ENCODE measurements around the gene ST6GALNAC5. TPM values are rescaled to one million over a fixed set of nuclear protein-coding genes. Genes with fewer than 3 reads are reported as not detected.

Gene ST6GALNAC5
- total RNA-seq, 1 donor from 2014 or later = 32.9 TPM

DNA sequence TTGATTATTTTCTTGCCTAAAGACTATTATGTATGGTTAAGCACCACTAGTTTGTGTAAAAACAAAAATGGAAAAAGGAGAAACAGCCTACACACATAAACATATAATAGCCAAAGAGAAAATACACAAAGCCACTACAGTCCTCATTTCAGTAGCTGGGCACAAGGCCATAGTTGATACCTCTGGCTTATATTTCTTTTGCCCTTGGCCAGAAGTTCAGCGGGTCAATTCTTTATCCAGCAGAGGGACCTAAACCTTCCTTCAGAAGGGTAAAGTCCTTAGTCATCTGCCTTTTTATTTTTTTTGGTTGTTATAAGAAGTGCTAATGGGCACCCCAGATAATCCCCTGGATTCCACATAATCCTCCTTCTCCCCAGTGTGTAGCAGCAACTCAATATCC, 217.8 kb downstream of the ST6GALNAC5 start:
- H3K4me1 ChIP-seq = no peaks in the 10 kb centered on the region

GRCh38 chr1:77089756-77090155, 222.5 kb downstream of the ST6GALNAC5 start:
- H3K4me1 ChIP-seq = no peaks in the 10 kb centered on the region
- H3K9me3 ChIP-seq = no peaks in the 10 kb centered on the region
- H3K4me3 ChIP-seq = no peak overlapping the region
- DNase-seq (ENCODE audit: low spot score in 2 of 2) = no peak
- H3K36me3 ChIP-seq = no peaks in the 10 kb centered on the region
- intact Hi-C loops (cut with DNase I) = no loop called here
- H3K27ac ChIP-seq = no peak overlapping the region
- no peaks in the 10 kb centered on the region for H3K27me3 ChIP-seq
- TF ChIP-seq, protein P1, sequence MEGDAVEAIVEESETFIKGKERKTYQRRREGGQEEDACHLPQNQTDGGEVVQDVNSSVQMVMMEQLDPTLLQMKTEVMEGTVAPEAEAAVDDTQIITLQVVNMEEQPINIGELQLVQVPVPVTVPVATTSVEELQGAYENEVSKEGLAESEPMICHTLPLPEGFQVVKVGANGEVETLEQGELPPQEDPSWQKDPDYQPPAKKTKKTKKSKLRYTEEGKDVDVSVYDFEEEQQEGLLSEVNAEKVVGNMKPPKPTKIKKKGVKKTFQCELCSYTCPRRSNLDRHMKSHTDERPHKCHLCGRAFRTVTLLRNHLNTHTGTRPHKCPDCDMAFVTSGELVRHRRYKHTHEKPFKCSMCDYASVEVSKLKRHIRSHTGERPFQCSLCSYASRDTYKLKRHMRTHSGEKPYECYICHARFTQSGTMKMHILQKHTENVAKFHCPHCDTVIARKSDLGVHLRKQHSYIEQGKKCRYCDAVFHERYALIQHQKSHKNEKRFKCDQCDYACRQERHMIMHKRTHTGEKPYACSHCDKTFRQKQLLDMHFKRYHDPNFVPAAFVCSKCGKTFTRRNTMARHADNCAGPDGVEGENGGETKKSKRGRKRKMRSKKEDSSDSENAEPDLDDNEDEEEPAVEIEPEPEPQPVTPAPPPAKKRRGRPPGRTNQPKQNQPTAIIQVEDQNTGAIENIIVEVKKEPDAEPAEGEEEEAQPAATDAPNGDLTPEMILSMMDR (IDR thresholded peaks at IDR 0.05) = no peak

More for the DNA sequence above, 217.8 kb downstream of the ST6GALNAC5 start:
- Histone ChIP-seq H3K27ac (no peak overlapping the region), H3K9me3 (no peaks in the 10 kb centered on the region), H3K36me3 (no peaks in the 10 kb centered on the region), H3K27me3 (no peaks in the 10 kb centered on the region), H3K4me3 (no peak overlapping the region)
- DNase-seq (ENCODE audit: low spot score in 2 of 2) = no peak
- intact Hi-C loops (cut with DNase I) = no loop called here
- TF ChIP-seq, protein P1 (IDR thresholded peaks at IDR 0.05) = no peak

GRCh38 chr1:77095236-77095635, 228.0 kb downstream of the ST6GALNAC5 start:
- no peaks in the 10 kb centered on the region for H3K4me1 ChIP-seq
- intact Hi-C loops (cut with DNase I) = no loop called here
- no peaks in the 10 kb centered on the region for H3K9me3 ChIP-seq
- H3K27ac ChIP-seq = no peak overlapping the region
- H3K4me3 ChIP-seq = no peak overlapping the region
- TF ChIP-seq, protein P1 (IDR thresholded peaks at IDR 0.05) = no peak
- no peak for DNase-seq (ENCODE audit: low spot score in 2 of 2)
- H3K27me3 ChIP-seq = no peaks in the 10 kb centered on the region
- no peaks in the 10 kb centered on the region for H3K36me3 ChIP-seq

GRCh38 chr1:77096496-77097255, 229.4 kb downstream of the ST6GALNAC5 start:
- Histone ChIP-seq H3K27me3 (no peaks in the 10 kb centered on the region), H3K9me3 (no peaks in the 10 kb centered on the region), H3K36me3 (no peaks in the 10 kb centered on the region), H3K4me3 (no peak overlapping the region), H3K27ac (no peak overlapping the region), H3K4me1 (no peaks in the 10 kb centered on the region)
- TF ChIP-seq, protein P1 (IDR thresholded peaks at IDR 0.05) = no peak
- intact Hi-C loops (cut with DNase I) = no loop called here
- DNase-seq (ENCODE audit: low spot score in 2 of 2) = no peak

DNA sequence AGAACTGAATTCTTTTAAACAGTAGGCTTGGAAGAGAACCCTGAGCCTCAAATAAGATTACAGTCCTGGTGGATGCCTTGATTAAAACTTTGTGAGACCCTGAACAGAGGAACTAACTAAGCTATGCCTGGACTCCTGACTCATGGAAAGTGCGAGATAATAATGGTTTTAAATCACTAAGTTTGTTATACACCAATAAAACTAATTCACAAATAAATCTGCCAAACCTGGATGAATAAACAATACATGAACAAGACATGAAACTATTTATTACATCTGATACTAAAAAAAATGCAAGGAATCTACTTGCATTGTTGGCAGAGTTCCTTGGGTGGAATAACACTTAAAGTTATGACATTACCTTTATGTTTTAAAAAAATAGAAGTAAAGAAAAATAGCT, 233.6 kb downstream of the ST6GALNAC5 start:
- Histone ChIP-seq H3K4me1 (no peaks in the 10 kb centered on the region), H3K27ac (no peak overlapping the region), H3K9me3 (no peaks in the 10 kb centered on the region), H3K36me3 (no peaks in the 10 kb centered on the region), H3K27me3 (no peaks in the 10 kb centered on the region), H3K4me3 (no peak overlapping the region)
- no peak for DNase-seq (ENCODE audit: low spot score in 2 of 2)
- intact Hi-C loops (cut with DNase I) = no loop called here
- TF ChIP-seq, protein P1 (IDR thresholded peaks at IDR 0.05) = no peak
